GM12801 (cell line): ENCODE results near the gene CPLX1.

ENCODE experiments used
- TF ChIP-seq, protein P1 (sequence below): IDR thresholded peaks from one replicate; pipeline ENCODE4 v1.5.1; 2011; ENCODE audit warnings: control low read depth; ENCODE audit not compliant: insufficient read length; ENCODE audit errors: extremely low read depth

Gene CPLX1

DNA sequence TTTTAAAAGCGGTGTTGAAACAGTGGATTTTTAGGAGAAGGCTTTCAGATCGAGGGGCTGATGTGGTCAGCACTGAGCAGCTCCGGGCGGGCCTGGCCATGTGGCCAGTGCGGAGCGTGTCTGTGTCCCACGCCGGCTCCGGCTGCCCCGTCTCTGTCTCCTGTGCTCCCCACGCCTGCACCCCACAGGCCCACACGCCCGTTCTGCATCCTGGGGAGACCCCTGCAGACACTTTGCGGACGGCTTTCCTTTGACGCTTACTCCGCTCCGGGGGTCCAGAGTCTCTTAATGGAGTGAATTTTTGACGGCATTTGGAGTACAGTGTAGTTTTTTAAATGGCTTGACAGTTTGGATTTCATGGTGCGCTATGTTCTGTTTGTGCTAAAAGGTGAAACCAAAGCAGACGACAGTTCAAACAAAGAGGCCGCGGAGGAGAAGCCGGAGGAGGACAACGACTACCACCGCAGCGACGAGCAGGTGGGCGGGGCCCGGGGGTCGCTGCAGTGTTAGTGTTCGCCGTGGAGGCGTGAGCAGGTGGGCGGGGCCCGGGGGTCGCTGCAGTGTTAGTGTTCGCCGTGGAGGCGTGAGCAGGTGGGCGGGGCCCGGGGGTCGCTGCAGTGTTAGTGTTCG lies 81.6 kb downstream of the CPLX1 start:
- TF ChIP-seq, protein P1, sequence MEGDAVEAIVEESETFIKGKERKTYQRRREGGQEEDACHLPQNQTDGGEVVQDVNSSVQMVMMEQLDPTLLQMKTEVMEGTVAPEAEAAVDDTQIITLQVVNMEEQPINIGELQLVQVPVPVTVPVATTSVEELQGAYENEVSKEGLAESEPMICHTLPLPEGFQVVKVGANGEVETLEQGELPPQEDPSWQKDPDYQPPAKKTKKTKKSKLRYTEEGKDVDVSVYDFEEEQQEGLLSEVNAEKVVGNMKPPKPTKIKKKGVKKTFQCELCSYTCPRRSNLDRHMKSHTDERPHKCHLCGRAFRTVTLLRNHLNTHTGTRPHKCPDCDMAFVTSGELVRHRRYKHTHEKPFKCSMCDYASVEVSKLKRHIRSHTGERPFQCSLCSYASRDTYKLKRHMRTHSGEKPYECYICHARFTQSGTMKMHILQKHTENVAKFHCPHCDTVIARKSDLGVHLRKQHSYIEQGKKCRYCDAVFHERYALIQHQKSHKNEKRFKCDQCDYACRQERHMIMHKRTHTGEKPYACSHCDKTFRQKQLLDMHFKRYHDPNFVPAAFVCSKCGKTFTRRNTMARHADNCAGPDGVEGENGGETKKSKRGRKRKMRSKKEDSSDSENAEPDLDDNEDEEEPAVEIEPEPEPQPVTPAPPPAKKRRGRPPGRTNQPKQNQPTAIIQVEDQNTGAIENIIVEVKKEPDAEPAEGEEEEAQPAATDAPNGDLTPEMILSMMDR: no peak

DNA sequence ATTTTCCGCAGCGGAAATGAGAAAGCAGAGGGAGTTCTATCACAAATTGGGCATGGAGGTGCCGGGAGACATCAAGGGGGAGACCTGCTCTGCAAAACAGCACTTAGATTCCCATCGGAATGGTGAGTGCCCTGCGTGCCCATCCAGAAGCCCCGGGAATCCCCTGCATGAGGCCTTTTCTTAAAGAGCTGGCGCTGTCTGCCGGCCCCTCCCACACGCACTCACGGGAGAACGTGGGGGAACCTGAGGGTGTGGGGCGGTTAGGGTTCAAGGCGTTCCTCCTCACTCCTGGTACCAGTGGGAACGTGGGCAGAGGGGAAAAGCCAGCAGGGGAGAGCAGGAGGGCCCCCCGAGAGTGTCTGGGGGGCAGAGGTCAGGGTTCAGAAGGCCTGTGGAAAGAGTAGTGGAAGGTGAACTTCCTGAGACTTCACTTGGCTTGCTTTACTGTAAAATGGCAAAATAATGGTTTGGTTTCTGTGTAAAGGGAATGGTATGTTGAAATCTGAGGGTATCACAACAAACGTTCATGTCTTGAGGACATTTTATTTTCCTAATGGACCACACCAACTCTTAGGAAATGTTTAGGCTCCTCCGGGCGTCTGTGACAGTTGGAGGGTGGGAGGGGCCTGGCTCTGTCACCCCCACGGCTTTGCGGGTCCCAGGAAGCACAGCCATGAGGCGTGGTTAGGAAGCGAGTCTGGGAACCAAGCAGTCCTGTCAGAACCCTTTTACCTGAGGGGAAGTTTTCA lies 82.3 kb downstream of the CPLX1 start:
- TF ChIP-seq, protein P1: no peak

DNA sequence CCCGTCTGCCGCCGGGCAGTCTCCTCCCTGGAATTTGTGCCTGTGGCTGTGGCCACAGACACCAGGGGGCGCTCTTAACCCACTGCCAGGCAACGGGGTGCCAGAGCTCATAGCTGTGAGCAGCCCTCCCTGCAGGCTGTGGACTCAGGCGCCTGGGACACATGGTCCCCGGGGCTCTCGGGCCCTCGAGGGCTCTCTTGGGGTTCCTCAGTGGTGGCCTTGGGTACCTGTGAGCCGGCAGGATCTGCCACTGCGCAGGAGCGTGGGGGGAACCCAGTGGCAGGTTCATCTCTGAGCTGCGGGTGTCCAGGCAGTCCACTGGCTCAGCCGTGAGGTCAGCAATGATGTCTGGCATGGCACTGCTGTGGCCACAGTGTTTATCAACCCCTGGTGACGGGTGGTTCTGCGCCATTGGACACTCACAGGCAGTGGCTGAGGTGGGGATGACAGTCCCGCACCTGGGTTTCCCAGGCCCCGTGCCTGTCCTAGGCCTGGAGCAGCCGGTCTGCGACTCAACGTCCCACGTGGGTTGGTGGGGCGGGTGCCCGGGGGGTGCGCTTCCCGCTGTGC lies 83.1 kb downstream of the CPLX1 start:
- TF ChIP-seq, protein P1: no peak

DNA sequence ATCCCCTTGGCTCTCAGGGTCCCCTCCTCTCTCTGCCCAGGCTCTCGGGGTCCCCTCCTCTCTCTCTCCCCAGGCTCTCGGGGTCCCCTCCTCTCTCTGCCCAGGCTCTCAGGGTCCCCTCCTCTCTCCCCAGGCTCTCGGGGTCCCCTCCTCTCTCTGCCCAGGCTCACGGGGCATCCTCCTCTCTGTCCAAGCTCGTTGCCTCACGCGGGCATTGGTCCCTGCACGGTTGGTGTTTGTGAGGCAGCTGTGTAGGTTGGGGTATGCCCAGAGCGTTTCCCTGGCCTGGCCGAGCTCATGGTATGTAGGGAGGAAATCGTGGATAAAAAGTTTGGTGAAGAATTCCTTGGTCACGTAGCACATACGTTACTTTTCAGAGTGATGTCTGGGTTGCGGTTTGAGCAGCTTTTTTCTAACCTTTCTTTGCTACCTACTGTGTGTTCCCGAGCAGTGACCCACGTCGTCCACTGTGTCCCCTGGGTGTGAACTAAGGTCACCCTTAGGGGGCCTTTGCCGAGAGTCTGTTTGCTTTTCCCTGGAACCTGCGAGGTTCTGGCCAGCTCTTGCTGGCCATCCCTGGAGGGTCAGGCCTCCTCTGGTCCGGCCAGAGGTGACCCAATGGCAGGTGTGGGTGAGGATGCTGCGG lies 83.7 kb downstream of the CPLX1 start:
- TF ChIP-seq, protein P1: no peak

DNA sequence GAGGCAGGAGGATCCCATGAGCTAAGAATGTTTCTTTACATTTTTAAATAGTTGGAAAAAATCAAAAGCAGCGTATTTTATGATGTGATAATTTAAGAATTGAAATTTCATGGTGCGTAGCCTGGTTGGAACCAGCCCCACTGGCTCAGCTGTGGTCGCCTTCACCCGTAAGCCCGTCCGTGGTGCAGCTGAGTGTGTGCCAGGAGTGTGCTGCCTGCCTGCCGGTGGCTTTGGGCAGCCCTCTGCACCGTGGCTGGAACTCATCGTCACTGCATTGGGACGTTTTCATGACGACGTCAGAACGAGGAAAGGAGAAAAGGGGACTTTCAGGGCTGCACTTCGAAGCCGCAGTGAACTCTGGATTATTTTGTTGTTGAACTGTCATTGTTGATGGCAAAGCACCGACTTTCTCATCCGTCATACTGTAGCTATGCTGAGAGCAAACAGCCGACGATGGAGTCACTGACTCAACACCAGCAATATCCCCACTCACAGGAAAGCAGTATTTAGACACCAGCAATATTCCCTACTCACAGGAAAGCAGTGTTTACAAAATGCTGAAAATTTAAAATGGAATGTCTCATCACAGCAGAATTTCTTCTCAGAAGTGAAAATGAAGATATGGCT lies 85.2 kb downstream of the CPLX1 start:
- TF ChIP-seq, protein P1: no peak

DNA sequence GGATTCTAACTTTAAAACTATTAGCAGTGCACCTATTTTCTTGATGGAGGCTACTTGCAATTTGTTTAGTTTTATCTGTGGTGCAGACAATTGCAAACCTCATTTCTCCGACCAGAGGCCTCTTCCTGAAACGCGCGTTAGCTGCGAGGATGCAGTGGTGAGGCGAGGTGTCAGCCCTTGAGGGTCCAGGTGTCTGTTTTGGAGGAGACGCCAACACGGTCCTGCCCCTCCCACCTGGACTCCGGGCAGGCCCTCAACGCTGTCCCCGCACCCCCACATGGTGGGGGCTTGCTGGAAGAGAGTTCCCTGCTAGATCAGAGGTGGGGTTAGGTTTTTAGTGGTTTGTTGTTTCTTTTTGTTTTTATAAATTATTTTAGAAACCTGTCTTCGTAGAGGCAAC lies 85.9 kb downstream of the CPLX1 start:
- TF ChIP-seq, protein P1: no peak

DNA sequence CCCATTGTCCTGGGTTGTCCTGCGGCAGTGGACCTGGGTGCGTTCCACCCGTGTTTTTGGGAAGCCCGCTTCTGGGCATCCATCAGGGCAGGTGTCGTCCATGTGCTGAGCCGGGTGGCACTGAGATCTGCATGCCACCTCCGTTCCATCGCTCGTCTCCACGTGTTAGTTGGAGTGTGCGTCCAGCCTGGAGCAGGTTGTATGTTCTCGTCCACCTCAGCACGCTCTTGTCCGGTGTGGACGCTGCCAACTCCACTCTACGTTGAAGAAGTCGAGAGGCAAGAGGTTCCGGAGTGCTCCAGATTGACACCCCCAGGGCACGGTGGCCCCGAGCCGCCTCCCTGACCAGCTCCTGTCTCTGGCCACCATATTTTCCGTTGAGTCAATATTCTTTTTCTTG lies 86.4 kb downstream of the CPLX1 start:
- TF ChIP-seq, protein P1: no peak
